Osteocyte (in vitro differentiated cells): Measurements from ENCODE around the gene MCL1. TPM values are rescaled to one million over a fixed set of nuclear protein-coding genes. Genes with fewer than 3 reads are reported as not detected.
"Not testable (repeated sequence)": the region's sequence is repeated elsewhere in the genome, so short reads cannot be mapped to it uniquely, and the experiment has no call there.

Source experiments
- DNase-seq: peaks from one replicate; pipeline ENCODE4 v3.0.0; 2021; ENCODE audit warnings: mixed read lengths; ENCODE audit not compliant: unreplicated experiment; ENCODE audit errors: extremely low spot score
- H3K27ac Mint-ChIP-seq: one replicate; pipeline ENCODE4 v1.8.0; 2021; ENCODE audit warnings: mild to moderate bottlenecking, mixed read lengths; ENCODE audit not compliant: unreplicated experiment
- H3K27me3 Mint-ChIP-seq: one replicate; pipeline ENCODE4 v1.8.0; 2021; ENCODE audit warnings: mixed read lengths; ENCODE audit not compliant: unreplicated experiment
- H3K36me3 Mint-ChIP-seq: one replicate; pipeline ENCODE4 v1.8.0; 2021; ENCODE audit warnings: mixed read lengths; ENCODE audit not compliant: unreplicated experiment
- H3K4me1 Mint-ChIP-seq: one replicate; pipeline ENCODE4 v1.8.0; 2021; ENCODE audit warnings: mixed read lengths; ENCODE audit not compliant: unreplicated experiment
- H3K4me3 Mint-ChIP-seq: one replicate; pipeline ENCODE4 v1.8.0; 2021; ENCODE audit warnings: mild to moderate bottlenecking, moderate library complexity, mixed read lengths; ENCODE audit not compliant: unreplicated experiment
- H3K9me3 Mint-ChIP-seq: one replicate; pipeline ENCODE4 v1.8.0; 2021; ENCODE audit warnings: mixed read lengths; ENCODE audit not compliant: unreplicated experiment
- CTCF ChIP-seq: fragments of 200-600 bp; sonication (generic); IDR thresholded peaks from 2 replicates; pipeline ENCODE4 v1.5.0; 2021; ENCODE audit warnings: antibody characterized with exemption, mild to moderate bottlenecking, moderate library complexity
- total RNA-seq: library from RNA; stranded (reverse); gene quantifications from 2 replicates; pipeline ENCODE4 v1.2.1, GENCODE V29; 2021

MCL1 gene
- total RNA-seq, 1 donor from 2014 or later, result 296 TPM

GRCh38 chr1:150596976-150597375 lies 17.6 kb upstream of the MCL1 start:
- Mint-ChIP-seq H3K27ac (no peak overlapping the region), H3K4me3 (no peak overlapping the region), H3K9me3 (no peaks in the 10 kb centered on the region), H3K27me3 (no peaks in the 10 kb centered on the region), H3K4me1 (no peaks in the 10 kb centered on the region), H3K36me3 (peaks cover 7% of the 10 kb centered on the region)
- TF ChIP-seq CTCF, result no peak
- DNase-seq, result no peak

- Mint-ChIP-seq H3K4me1 (no peaks in the 10 kb centered on the region), H3K36me3 (peaks cover 7% of the 10 kb centered on the region), H3K27me3 (no peaks in the 10 kb centered on the region), H3K27ac (no peak overlapping the region), H3K9me3 (no peaks in the 10 kb centered on the region), H3K4me3 (no peak overlapping the region)
- TF ChIP-seq CTCF, result no peak
- no peak for DNase-seq
Measured at GRCh38 chr1:150596095-150596892, 16.9 kb upstream of the MCL1 start.

- Mint-ChIP-seq H3K4me1 (peaks cover 15% of the 10 kb centered on the region), H3K4me3 (no peak overlapping the region), H3K36me3 (peaks cover 18% of the 10 kb centered on the region), H3K27ac (peak overlapping the region; percentile 64), H3K27me3 (no peaks in the 10 kb centered on the region), H3K9me3 (no peaks in the 10 kb centered on the region)
- no peak for TF ChIP-seq CTCF
- no peak for DNase-seq
Measured at GRCh38 chr1:150582371-150582770, 3.0 kb upstream of the MCL1 start.

- H3K9me3 Mint-ChIP-seq, H3K27me3 Mint-ChIP-seq, DNase-seq, H3K4me3 Mint-ChIP-seq: not testable (repeated sequence)
- peak overlapping the region; percentile 7 for H3K27ac Mint-ChIP-seq
- peaks cover 22% of the 10 kb centered on the region for H3K36me3 Mint-ChIP-seq
- peaks cover 15% of the 10 kb centered on the region for H3K4me1 Mint-ChIP-seq
Measured at GRCh38 chr1:150581962-150582361, 2.6 kb upstream of the MCL1 start.

GRCh38 chr1:150581437-150581836 lies 2.0 kb upstream of the MCL1 start:
- H3K27ac Mint-ChIP-seq, H3K4me3 Mint-ChIP-seq, DNase-seq, H3K27me3 Mint-ChIP-seq, H3K9me3 Mint-ChIP-seq: not testable (repeated sequence)
- H3K4me1 Mint-ChIP-seq, result peaks cover 15% of the 10 kb centered on the region
- peaks cover 27% of the 10 kb centered on the region for H3K36me3 Mint-ChIP-seq

- H3K9me3 Mint-ChIP-seq, H3K4me3 Mint-ChIP-seq, DNase-seq, H3K27me3 Mint-ChIP-seq: not testable (repeated sequence)
- peaks cover 32% of the 10 kb centered on the region for H3K36me3 Mint-ChIP-seq
- H3K4me1 Mint-ChIP-seq, result peaks cover 18% of the 10 kb centered on the region
- peak overlapping the region; percentile 98 for H3K27ac Mint-ChIP-seq
Measured at GRCh38 chr1:150580966-150581365, 1.6 kb upstream of the MCL1 start.
